PC-9 (cell line): ENCODE results near the gene LRRC32.

Source experiments
- CTCF ChIP-seq: fragments of 200-600 bp; sonication (generic); conservative IDR thresholded peaks from 2 replicates; pipeline ENCODE4 v1.6.1; 2017; ENCODE audit warnings: mixed run types, antibody characterized with exemption, mild to moderate bottlenecking, moderate library complexity
- EZH2 ChIP-seq: fragments of 200-600 bp; sonication (generic); IDR thresholded peaks from 2 replicates; pipeline ENCODE4 v1.8.0; 2017; ENCODE audit warnings: antibody characterized with exemption, low read depth

GRCh38 chr11:76654980-76655379, 15.6 kb downstream of the LRRC32 start:
- TF ChIP-seq CTCF (no peak), EZH2 (no peak)
